ENCODE data around the gene ZBTB20. TPM values are rescaled to one million over a fixed set of nuclear protein-coding genes. Genes with fewer than 3 reads are reported as not detected.
"Not testable (repeated sequence)": the region's sequence is repeated elsewhere in the genome, so short reads cannot be mapped to it uniquely, and the experiment has no call there.

ZBTB20 gene
- total RNA-seq, 1 experiment from 2014 or later = 4.8 TPM

GRCh38 chr3:115148142-115148790 lies 1.2 kb upstream of the ZBTB20 start:
- DNase-seq (ENCODE audit: extremely low read depth, low read depth) = no peak

GRCh38 chr3:115147329-115148141 lies 447 bp upstream of the ZBTB20 start:
- peak; percentile 98 for DNase-seq (ENCODE audit: extremely low read depth, low read depth)

DNA sequence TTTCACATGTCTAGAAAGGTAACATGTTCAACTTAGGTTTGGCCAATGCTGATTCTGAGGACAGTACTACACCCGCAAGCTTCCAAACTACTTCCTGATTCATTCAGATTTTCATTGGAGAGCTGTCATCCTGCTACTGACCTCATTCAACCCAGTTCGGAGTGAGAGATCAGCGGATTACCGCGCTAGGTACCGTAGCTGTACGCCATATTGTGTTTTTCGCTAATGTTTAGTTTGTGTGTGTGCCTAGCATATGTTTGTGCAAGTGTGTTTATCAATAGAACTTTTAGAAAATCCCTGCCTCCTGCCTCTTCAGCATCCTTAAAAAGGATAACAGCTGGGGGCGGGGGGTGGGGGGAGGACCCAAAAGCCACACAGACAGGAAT lies 1.1 kb downstream of the ZBTB20 start:
- peak; percentile 38 for DNase-seq (ENCODE audit: extremely low read depth, low read depth)

DNA sequence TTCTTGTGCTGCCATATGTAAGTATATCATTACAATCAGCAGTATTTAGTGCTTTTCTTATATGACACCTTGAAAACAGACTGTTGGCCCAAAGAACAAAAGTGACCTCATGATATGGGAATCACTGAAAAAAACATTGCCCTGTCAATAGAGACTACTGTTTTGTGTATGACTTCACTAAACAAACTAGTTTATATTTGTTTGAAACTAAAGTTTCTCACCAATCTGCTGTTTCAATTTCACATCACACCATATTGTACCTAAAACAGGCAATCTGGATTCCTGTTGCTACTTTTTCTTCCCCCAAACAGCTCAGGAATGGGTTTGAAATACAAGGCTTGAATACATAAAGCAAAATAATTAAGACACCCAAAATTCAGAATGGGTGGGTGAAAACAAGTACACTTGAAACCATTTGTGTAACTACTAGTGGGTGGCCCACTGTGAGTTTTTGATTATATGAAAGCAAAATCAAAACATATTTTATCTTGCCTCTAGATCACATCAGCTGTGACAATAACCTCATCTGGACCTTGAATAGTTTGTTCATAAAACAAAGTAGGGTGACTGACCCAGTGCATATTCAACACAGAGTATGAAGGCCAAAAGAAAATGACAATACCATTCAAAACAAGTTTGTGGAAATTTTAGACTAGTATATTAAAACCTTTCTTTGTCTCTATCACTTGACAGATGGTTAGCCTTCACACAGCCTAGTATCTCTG lies 5.9 kb downstream of the ZBTB20 start:
- DNase-seq (ENCODE audit: extremely low read depth, low read depth) = no peak

DNA sequence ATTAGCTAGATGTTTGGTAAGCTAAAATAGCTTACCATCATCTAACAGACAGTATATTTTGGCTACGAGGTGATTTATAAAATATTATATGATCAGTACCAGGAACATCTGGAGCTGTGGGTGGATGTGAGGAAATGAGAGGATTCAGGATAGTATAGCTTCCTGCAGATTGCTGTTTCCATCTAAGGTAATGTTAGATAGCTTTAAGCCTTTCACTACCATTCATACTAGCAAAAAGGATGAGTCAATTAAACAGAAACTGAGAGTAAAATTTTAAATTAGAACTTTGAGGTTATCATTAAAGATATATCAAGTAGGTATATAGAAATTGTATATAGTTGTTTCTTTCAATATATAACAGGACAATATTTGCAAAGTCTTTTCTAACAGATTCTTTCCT lies 8.0 kb downstream of the ZBTB20 start:
- no peak for DNase-seq (ENCODE audit: extremely low read depth, low read depth)

- no peak for DNase-seq (ENCODE audit: extremely low read depth, low read depth)
These were observed 12.3 kb downstream of the ZBTB20 start for GRCh38 chr3:115134648-115135347.

DNA sequence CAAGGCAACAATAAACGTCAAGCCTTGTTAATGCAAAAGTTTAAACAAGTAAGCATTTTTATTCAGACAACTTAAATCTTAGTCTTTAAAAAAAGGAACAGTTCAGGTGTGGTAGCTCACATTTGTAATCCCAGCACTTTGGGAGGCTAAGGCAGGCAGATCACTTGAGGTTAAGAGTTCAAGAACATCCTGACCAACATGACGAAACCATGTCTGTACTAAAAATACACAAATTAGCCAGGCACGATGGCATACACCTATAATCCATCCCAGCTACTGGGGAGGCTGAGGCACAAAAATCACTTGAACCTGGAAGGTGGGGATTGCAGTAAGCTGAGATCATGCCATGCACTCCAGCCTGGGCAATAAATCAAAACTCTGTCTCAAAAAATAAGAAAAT lies 19.9 kb downstream of the ZBTB20 start:
- no peak for DNase-seq (ENCODE audit: extremely low read depth, low read depth)

DNA sequence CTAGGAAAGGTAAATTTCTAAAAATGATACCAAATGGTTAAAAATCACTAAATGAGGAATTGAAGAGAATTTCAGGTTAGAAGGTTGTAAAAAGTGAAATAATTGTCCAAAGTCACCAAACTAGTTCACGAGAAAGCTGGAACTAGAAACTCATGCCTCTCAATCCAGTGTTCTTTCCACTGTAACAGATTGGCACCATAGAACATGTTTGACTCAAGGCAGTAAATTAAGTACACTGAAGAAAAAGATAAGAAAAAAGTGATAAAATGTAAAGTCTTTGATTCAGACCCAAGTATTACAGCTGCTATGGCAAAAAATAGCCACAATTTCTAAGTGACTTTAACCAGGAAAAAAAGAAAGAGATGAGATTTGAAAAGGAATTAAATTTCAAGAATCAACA lies 26.5 kb downstream of the ZBTB20 start:
- no peak for DNase-seq (ENCODE audit: extremely low read depth, low read depth)

DNA sequence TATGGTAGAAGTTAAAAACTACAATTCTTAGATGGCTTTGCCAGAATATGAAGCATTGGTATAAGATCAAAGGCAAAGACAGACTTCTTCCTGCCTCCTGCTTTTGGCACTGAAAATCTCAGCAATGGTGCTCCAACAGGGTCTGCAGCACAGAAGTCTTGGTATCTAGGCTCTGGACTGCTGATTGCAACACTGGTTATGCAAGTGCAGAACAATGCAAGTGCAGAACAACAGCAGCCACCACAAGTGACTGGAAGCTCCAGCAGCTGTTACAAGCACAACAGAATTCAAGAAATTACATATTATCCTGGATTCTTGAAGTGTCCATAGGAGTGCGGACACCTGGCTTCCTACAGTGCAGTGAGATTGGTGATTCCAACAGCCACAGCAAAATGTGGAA lies 33.7 kb downstream of the ZBTB20 start:
- no peak for DNase-seq (ENCODE audit: extremely low read depth, low read depth)

DNA sequence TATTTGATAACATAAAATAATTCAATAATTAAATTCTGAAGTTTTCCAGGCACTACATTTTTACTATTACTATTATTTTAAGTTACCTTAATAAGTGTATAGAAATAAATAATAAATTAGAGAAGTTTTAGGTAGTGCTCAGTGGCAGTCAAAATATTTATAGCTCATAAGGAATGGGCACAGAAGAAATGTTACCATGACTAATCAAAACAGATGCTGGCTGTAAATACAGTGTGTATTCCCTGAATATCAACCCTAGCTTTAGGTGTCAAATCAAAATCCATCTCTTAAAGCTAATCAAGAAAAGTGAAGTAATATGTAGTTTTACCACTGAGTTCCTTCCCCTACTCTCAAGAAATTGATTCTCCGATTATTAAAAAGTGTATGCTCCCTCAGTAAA lies 35.5 kb downstream of the ZBTB20 start:
- no peak for DNase-seq (ENCODE audit: extremely low read depth, low read depth)

- DNase-seq (ENCODE audit: extremely low read depth, low read depth) = no peak
These were observed 36.3 kb downstream of the ZBTB20 start for GRCh38 chr3:115110830-115111229.

DNA sequence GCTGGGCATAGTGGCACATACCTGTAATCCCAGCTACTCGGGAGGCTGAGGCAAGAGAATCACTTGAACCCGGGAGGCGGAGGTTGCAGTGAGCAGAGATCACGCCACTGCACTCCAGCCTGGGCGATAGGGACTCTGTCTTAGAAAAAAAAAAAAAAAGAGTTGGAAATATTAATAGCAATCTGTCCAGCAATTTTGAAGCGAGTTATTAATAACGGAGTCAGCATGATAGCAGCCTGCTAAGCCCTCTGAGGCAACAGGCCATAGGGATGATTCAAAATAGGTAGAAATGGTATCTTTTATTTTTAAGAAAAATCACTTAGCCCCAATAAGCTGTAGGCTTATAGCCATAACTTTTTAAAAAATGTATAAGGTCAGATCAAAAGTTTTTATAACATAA lies 37.0 kb downstream of the ZBTB20 start:
- not testable (repeated sequence) for DNase-seq (ENCODE audit: extremely low read depth, low read depth)

- no peak for DNase-seq (ENCODE audit: extremely low read depth, low read depth)
These were observed 38.5 kb downstream of the ZBTB20 start for GRCh38 chr3:115108614-115109013.

DNA sequence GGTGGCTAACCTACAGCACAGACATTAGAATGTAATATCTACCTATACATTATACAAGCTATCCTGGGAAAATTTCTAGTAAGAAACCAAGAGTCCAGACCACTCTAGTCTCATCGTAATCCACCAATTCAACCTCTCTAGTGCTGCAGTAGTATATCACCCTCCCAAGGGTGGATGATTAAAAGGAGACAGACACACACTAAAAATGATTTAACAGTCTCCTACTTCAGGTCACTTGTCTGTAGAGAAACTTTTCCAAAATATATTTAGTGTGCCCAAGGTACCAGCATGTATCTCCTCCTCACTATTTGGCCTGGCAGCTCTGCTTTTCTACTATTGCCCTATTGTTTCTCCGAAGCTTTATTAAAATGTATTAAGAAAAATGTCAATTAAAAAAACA lies 45.0 kb downstream of the ZBTB20 start:
- no peak for DNase-seq (ENCODE audit: extremely low read depth, low read depth)

DNA sequence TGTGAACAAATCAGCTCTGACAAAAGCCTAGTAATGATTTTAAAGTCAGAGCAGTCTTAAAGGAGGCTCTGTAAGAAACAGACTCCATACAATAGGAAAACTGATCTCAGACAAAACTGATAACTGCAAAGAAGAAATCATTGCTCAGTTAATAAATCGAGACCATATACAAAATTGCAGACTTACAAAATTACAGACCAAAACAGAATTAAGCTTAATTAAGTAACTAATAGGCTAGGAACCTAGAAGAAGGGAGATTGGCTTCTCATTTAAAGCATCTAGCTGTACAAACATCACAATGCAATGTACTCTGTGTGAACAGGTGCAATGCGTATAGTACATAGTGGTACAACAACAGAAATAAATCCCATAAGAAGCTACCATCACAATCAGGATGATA lies 46.3 kb downstream of the ZBTB20 start:
- DNase-seq (ENCODE audit: extremely low read depth, low read depth) = no peak

- peak; percentile 12 for DNase-seq (ENCODE audit: extremely low read depth, low read depth)
These were observed 47.0 kb downstream of the ZBTB20 start for GRCh38 chr3:115099986-115100571.

DNA sequence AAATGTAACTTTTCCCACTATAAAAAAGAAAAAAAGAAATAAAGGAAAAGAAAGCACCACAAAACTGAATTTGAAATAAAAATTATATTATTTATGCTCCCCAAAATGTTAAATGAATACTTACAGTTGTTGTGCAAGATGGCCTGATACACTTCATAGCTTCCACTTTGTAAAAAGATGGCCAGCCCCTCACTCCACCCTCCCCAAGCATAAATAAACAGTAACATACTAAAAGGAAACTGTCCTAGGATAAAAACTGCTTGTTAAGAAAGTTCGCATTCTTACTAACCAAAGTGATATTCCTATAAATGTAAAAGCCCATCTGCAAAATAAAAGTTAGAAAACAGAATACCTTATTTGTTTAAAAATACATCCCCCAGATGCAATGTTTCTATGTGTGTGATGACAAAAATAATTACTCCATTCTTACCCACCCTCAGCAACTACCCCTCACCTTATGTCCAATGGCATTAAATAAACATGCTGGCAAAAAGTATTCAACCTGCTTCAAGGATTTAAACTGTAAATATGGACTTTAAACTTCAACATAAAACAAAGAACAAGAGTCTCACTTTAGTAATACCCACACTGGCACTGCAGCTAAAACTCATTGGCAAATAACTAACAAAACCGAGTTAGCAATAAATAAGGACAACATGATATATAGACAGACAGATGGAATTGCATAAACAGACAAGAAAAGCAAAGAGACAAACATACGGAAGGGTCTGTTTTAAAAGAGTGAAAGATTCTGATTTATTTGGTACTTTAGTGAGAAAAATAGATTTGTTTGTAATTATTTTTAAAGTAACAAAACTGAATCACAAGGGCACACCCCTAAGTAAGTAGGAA lies 47.7 kb downstream of the ZBTB20 start:
- DNase-seq (ENCODE audit: extremely low read depth, low read depth) = no peak

GRCh38 chr3:115098354-115099073 lies 48.6 kb downstream of the ZBTB20 start:
- no peak for DNase-seq (ENCODE audit: extremely low read depth, low read depth)

DNA sequence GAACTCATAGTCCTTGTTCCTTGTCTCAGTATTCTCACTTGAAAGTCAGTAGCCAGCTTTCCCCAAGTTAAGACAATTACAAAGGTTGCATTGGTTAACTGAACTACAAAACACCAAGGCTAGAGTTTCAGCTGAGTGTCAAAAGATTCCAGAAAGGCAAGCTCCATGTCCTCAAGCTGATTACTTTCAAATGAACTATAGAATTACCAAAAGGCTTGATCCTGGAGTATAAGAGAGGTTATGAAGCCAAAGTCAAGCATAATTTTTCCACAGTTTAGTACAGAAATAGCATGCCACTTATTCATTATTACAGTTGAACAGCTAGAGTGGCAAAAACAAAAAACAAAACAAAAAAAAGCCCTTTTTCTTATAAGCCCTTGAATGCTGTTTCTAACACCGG lies 51.9 kb downstream of the ZBTB20 start:
- DNase-seq (ENCODE audit: extremely low read depth, low read depth) = no peak

Data from NCI-H460 (cell line).